Heart right ventricle (tissue), 16 donors: ENCODE data around the gene DEAF1. TPM values are rescaled to one million over a fixed set of nuclear protein-coding genes. Genes with fewer than 3 reads are reported as not detected.

Source experiments
- ATAC-seq, 8 donors: fragments of 200-7000 bp; cut with Tn5 transposase; one replicate each; pipeline ENCODE4 v1.9.1; 2020; ENCODE audit warnings: mild to moderate bottlenecking in 8 of 8, moderate library complexity in 8 of 8, moderate number of reproducible peaks in 1 of 8
- DNase-seq, 2 donors: peaks; one replicate each; pipeline ENCODE4 v3.0.0-alpha.2; 2020
- H3K27ac ChIP-seq, 10 donors: fragments of 200-600 bp; sonication (generic) in 2 of 10; one replicate each; pipeline versions ENCODE4 v1.5.0 to v1.8.0; 2020 to 2022; ENCODE audit warnings: mild to moderate bottlenecking in 3 of 10
- H3K27me3 ChIP-seq, 7 donors: fragments of 200-600 bp; one replicate each; pipeline ENCODE4 v1.8.0; 2021 to 2022; ENCODE audit warnings: mild to moderate bottlenecking in 2 of 7
- H3K36me3 ChIP-seq, 9 donors: fragments of 200-600 bp; sonication (generic) in 1 of 9; one replicate each; pipeline versions ENCODE4 v1.5.0 to v1.8.0; 2020 to 2022; ENCODE audit warnings: mild to moderate bottlenecking in 2 of 9
- H3K4me1 ChIP-seq, 9 donors: fragments of 200-600 bp; sonication (generic) in 1 of 9; one replicate each; pipeline versions ENCODE4 v1.5.0 to v1.8.0; 2020 to 2022; ENCODE audit warnings: mild to moderate bottlenecking in 4 of 9
- H3K4me3 ChIP-seq, 10 donors: fragments of 200-600 bp; sonication (generic) in 2 of 10; one replicate each; pipeline versions ENCODE4 v1.5.0 to v1.8.0; 2020 to 2022; ENCODE audit warnings: mild to moderate bottlenecking in 7 of 10, moderate library complexity in 2 of 10
- H3K9me3 ChIP-seq, 11 donors: fragments of 200-600 bp in 10 of 11; sonication (generic) in 2 of 11; one replicate each; pipeline versions ENCODE4 v1.5.0 to v1.8.0; 2013 to 2022; ENCODE audit warnings: mild to moderate bottlenecking in 2 of 11, control low read depth in 1 of 11, moderate library complexity in 1 of 11
- CTCF ChIP-seq, 9 donors: fragments of 200-600 bp; sonication (generic) in 2 of 9; IDR thresholded peaks; one replicate each; pipeline versions ENCODE4 v1.5.0 to v1.8.0; 2021 to 2022; ENCODE audit warnings: antibody characterized with exemption in 9 of 9, mild to moderate bottlenecking in 5 of 9, moderate library complexity in 1 of 9
- WGBS, 2 donors: extraction: QIAGEN DNeasy Blood & Tissue Kit; methylation state at CpG; one replicate each; pipeline ENCODE4 v1.1.7; 2013; ENCODE audit warnings: inconsistent platforms in 1 of 2; 5-methylcytosine and 5-hydroxymethylcytosine counted together
- intact Hi-C, 10 donors: fragments of 100-400 bp; cut with DNase I; formaldehyde crosslinking; loops; one replicate each; pipeline versions ENCODE4 v1.11.1 to v1.14.2; 2022
- polyA plus RNA-seq, 2 donors: library from polyadenylated mRNA; stranded (reverse); fragments of 200-250 nt; gene quantifications; one replicate each; pipeline ENCODE4 v1.2.3, GENCODE V29; 2013
- total RNA-seq, 10 donors: library from RNA; stranded (reverse); fragmentation: NEBNext Ultra II Directional in 3 of 10; extraction: Animal tissue kit (Norgen Biotek cat#: 25700) in 3 of 10; gene quantifications; one replicate each; pipeline versions ENCODE4 v1.2.1 to v1.2.4, GENCODE V29; 2021 to 2023
- donor health status: Arrhythmogenic right ventricular cardiomyopathy.
- donor health status: ischemic (EF 13 %, LVEDD 7.1; RV severe dilation, severe dysfunction).
- donor health status: healthy with polysubstance abuse.
- donor health status: DM: no; HTN: yes; CAD: no.
- donor health status: DM: no; HTN: no; CAD: no.
- donor health status: ischemic (EF 25% LVEDD 6.9; RV normal size, moderate dysfunction).
- donor health status: ischemic (EF 25% LVEDD 5.7; RV mildly dilated, moderate dysfunction).
- donor health status: healthy.
- donor health status: DM: yes; HTN: yes; CAD: no.
- donor health status: Ischemic cardiomyopathy.
- donor health status: ischemic (EF 35%, LVEDD 5.7; RV mildly dilated, moderate dysfunction).
- donor health status: nonischemic (EF 11% LVEDD 7.7; RV severe dilation, severe dysfunction).
- donor health status: DM: yes; HTN: yes; CAD: no.
- donor health status: PGD.
- donor health status: ischemic (EF 29% LVEDD 5.4; RV normal size, mild dysfunction).
- donor health status: nonischemic (EF 23%, LVEDD 6.1; RV moderate dilation, normal function).

The DEAF1 gene
- total and polyA plus RNA-seq, 12 donors = 11.0 to 39.9 (median 17.0) TPM

GRCh38 chr11:614623-615503, 80.2 kb downstream of the DEAF1 start:
- TF ChIP-seq CTCF (IDR thresholded peaks at IDR 0.05) = no peak
- H3K27ac ChIP-seq = peak overlapping the region; percentile 74 to 99 (median 96)
- peak in 4 of 8 donors; percentile 1 to 24 (median 2) for ATAC-seq
- peaks cover 13 to 40% (median 24%) of the 10 kb centered on the region in 9 donors for H3K4me1 ChIP-seq
- no peaks in the 10 kb centered on the region for H3K9me3 ChIP-seq
- no peaks in the 10 kb centered on the region for H3K27me3 ChIP-seq
- peak overlapping the region; percentile 33 to 86 (median 73) for H3K4me3 ChIP-seq
- DNase-seq = peak in 1 of 2 donors; percentile 59
- H3K36me3 ChIP-seq = peaks cover 0 to 54% (median 35%) of the 10 kb centered on the region in 9 donors
- WGBS, 2 donors = 51 to 60% methylated on average over 64 to 68 of the region's 68 CpGs
- intact Hi-C loops = loop anchor here in 3 of 10 donors (2.0 to 5.0 kb wide), 2 partner anchors 38 kb away; partner anchors contain the start of gene PHRF1 (in 3 of the 3)

- intact Hi-C loops = loop anchor here in 2 of 10 donors (2.0 to 5.0 kb wide), 2 partner anchors 37 kb away; partner anchors contain the start of gene PHRF1 (in 2 of the 2)
- 75 to 76% methylated on average over 12 to 14 of the region's 14 CpGs for WGBS, 2 donors
- Histone ChIP-seq H3K27me3 (no peaks in the 10 kb centered on the region), H3K4me3 (peak overlapping the region in 9 of 10 donors; percentile 57 to 86 (median 77)), H3K36me3 (peaks cover 0 to 61% (median 38%) of the 10 kb centered on the region in 9 donors), H3K9me3 (no peaks in the 10 kb centered on the region), H3K4me1 (peaks cover 13 to 40% (median 25%) of the 10 kb centered on the region in 9 donors), H3K27ac (peak overlapping the region in 9 of 10 donors; percentile 74 to 99 (median 97))
- no peak for TF ChIP-seq CTCF (IDR thresholded peaks at IDR 0.05)
- no peak for DNase-seq
- no peak for ATAC-seq
These were observed 80.9 kb downstream of the DEAF1 start for GRCh38 chr11:614021-614622.

- Histone ChIP-seq H3K4me3 (peak overlapping the region in 3 of 10 donors; percentile 67 to 85 (median 69)), H3K36me3 (peaks cover 0 to 68% (median 45%) of the 10 kb centered on the region in 9 donors), H3K27ac (peak overlapping the region in 8 of 10 donors; percentile 64 to 98 (median 96)), H3K4me1 (peaks cover 13 to 47% (median 32%) of the 10 kb centered on the region in 9 donors), H3K27me3 (no peaks in the 10 kb centered on the region), H3K9me3 (no peaks in the 10 kb centered on the region)
- ATAC-seq (peak in 5 of 8 donors; percentile 0 to 17 (median 1)), DNase-seq (peak; percentile 57 to 61)
- WGBS, 2 donors = 64 to 70% methylated on average over 32 to 36 of the region's 36 CpGs
- intact Hi-C loops = loop anchor here in 1 of 10 donors (5.0 kb wide), 1 partner anchor 36 kb away; the partner anchor contains the start of gene PHRF1
- no peak for TF ChIP-seq CTCF (IDR thresholded peaks at IDR 0.05)
These were observed 81.6 kb downstream of the DEAF1 start for GRCh38 chr11:613369-613968.

GRCh38 chr11:612961-613300, 82.1 kb downstream of the DEAF1 start:
- no peak for DNase-seq
- H3K4me3 ChIP-seq = no peak overlapping the region
- WGBS, 2 donors = 93 to 95% methylated on average over 10 of the region's 10 CpGs
- no peaks in the 10 kb centered on the region for H3K9me3 ChIP-seq
- intact Hi-C loops = loop anchor here in 1 of 10 donors (5.0 kb wide), 1 partner anchor 36 kb away; the partner anchor contains the start of gene PHRF1
- no peaks in the 10 kb centered on the region for H3K27me3 ChIP-seq
- H3K36me3 ChIP-seq = peaks cover 0 to 72% (median 47%) of the 10 kb centered on the region in 9 donors
- H3K27ac ChIP-seq = peak overlapping the region in 5 of 10 donors; percentile 19 to 98 (median 64)
- TF ChIP-seq CTCF (IDR thresholded peaks at IDR 0.05) = no peak
- no peak for ATAC-seq
- peaks cover 13 to 52% (median 35%) of the 10 kb centered on the region in 9 donors for H3K4me1 ChIP-seq
